HCT116 (cell line): ENCODE results near the gene NME9. TPM values are rescaled to one million over a fixed set of nuclear protein-coding genes. Genes with fewer than 3 reads are reported as not detected.
A peak's percentile ranks its signal among the peaks of the same experiment; 100 is the strongest.

Experiments
- ATAC-seq: fragments of 200-7000 bp; cut with Tn5 transposase; 2 replicates; pipeline ENCODE4 v1.9.1; 2020; ENCODE audit warnings: mild to moderate bottlenecking, moderate library complexity
- BruUV-seq: library from RNA; stranded (reverse); fragments of 400-500 nt; replicated peaks from 2 replicates; lab custom pipeline; 2021; lab: Mats Ljungman, UMichigan
- CTCF ChIA-PET: fragments of 300-600 bp; sonication (Branson Sonifier 250); formaldehyde crosslinking; loops from one replicate; lab custom pipeline; 2021; ENCODE audit warnings: antibody characterized with exemption; lab: Charles Lee
- POLR2A ChIA-PET: fragments of 300-600, 350-600 bp; sonication (Branson Sonifier 250); formaldehyde crosslinking; loops from one replicate; lab custom pipeline; 2021; ENCODE audit warnings: antibody characterized with exemption; lab: Charles Lee
- RAD21 ChIA-PET, 2 experiments: fragments of 300-600 bp; sonication (Branson Sonifier 250); formaldehyde crosslinking; loops; one replicate each; lab custom pipeline; 2023; ENCODE audit warnings: low total read pairs in 2 of 2; ENCODE audit not compliant: uncharacterized antibody in 2 of 2, unreplicated experiment in 2 of 2, low non-redundant PET in 1 of 2; lab: Charles Lee
- DNase-seq: peaks from one replicate; pipeline ENCODE4 v3.0.0-alpha.2; 2010; ENCODE audit warnings: low read depth, low spot score
- H2AFZ ChIP-seq: fragments of 200-600 bp; shearing (Covaris generic), sonication (generic); 2 replicates; pipeline ENCODE4 v1.6.1; 2017; ENCODE audit warnings: low read depth, mixed run types, mixed read lengths, antibody characterized with exemption, low read length; ENCODE audit not compliant: poor library complexity, severe bottlenecking
- H3K27ac ChIP-seq: 2 replicates; pipeline ENCODE4 v1.5.1; 2012; ENCODE audit warnings: low read depth, low read length
- H3K27me3 ChIP-seq: fragments of 200-600 bp; sonication (generic); 2 replicates; pipeline ENCODE4 v1.6.1; 2016; ENCODE audit warnings: mixed run types, low read length, mixed read lengths; ENCODE audit not compliant: insufficient read depth
- H3K36me3 ChIP-seq, 2 experiments: fragments of 200-500 bp in 1 of 2; fragments of 200-600 bp in 1 of 2; sonication (Bioruptor generic) in 1 of 2; sonication (generic) in 1 of 2; 2 replicates each; pipeline versions ENCODE4 v1.5.1 to v1.6.1; 2014 to 2016; ENCODE audit warnings: low read length in 2 of 2, inconsistent platforms in 1 of 2, mixed read lengths in 1 of 2, mixed run types in 1 of 2; ENCODE audit not compliant: insufficient read depth in 2 of 2, control insufficient read depth in 1 of 2
- H3K4me1 ChIP-seq, 2 experiments: fragments of 200-600 bp in 1 of 2; sonication (generic) in 1 of 2; 2 replicates each; pipeline versions ENCODE4 v1.5.1 to v1.6.1; 2012 to 2017; ENCODE audit warnings: low read length in 2 of 2, inconsistent platforms in 1 of 2, mild to moderate bottlenecking in 1 of 2, mixed read lengths in 1 of 2, mixed run types in 1 of 2, moderate library complexity in 1 of 2; ENCODE audit not compliant: insufficient read depth in 2 of 2, control insufficient read depth in 1 of 2
- H3K4me2 ChIP-seq: fragments of 200-600 bp; sonication (generic); 2 replicates; pipeline ENCODE4 v1.6.1; 2017; ENCODE audit warnings: mixed run types, low read length, mixed read lengths
- H3K4me3 ChIP-seq, 2 experiments: fragments of 200-600 bp in 1 of 2; sonication (generic) in 1 of 2; replicated peaks in 1 of 2; 2 replicates each; pipeline ENCODE4 v1.5.1; 2011 to 2016; ENCODE audit warnings: low read length in 2 of 2, control low read depth in 1 of 2, low read depth in 1 of 2, mild to moderate bottlenecking in 1 of 2, mixed read lengths in 1 of 2, mixed run types in 1 of 2
- H3K79me2 ChIP-seq: fragments of 200-600 bp; sonication (generic); 2 replicates; pipeline ENCODE4 v1.6.1; 2017; ENCODE audit warnings: mild to moderate bottlenecking, mixed run types, low read length, moderate library complexity, mixed read lengths; ENCODE audit not compliant: insufficient read depth
- H3K9ac ChIP-seq: fragments of 200-600 bp; sonication (generic); 2 replicates; pipeline ENCODE4 v1.6.1; 2016; ENCODE audit warnings: low read length, mixed read lengths
- H3K9me2 ChIP-seq: fragments of 200-600 bp; sonication (generic), shearing (Covaris generic); 2 replicates; pipeline ENCODE4 v1.6.1; 2017; ENCODE audit warnings: mixed run types, mild to moderate bottlenecking, moderate library complexity; ENCODE audit not compliant: insufficient read depth
- H3K9me3 ChIP-seq, 2 experiments: fragments of 200-500 bp in 1 of 2; fragments of 200-600 bp in 1 of 2; sonication (Bioruptor generic) in 1 of 2; sonication (generic) in 1 of 2; 2 replicates each; pipeline ENCODE4 v1.6.1; 2014 to 2017; ENCODE audit warnings: low read length in 2 of 2, mixed read lengths in 2 of 2, inconsistent platforms in 1 of 2, low read depth in 1 of 2, mild to moderate bottlenecking in 1 of 2, mixed run types in 1 of 2, moderate library complexity in 1 of 2; ENCODE audit not compliant: control insufficient read depth in 1 of 2, insufficient read depth in 1 of 2
- H4K20me1 ChIP-seq: fragments of 200-600 bp; sonication (generic), shearing (Covaris generic); 2 replicates; pipeline ENCODE4 v1.6.1; 2017; ENCODE audit warnings: mixed run types, mild to moderate bottlenecking, moderate library complexity; ENCODE audit not compliant: insufficient read depth
- CBX3 ChIP-seq: IDR thresholded peaks from 2 replicates; pipeline ENCODE4 v1.6.1; 2012; ENCODE audit warnings: low read depth
- EGR1 ChIP-seq: IDR thresholded peaks from 2 replicates; pipeline ENCODE4 v1.6.1; 2012; ENCODE audit warnings: low read depth
- ELF1 ChIP-seq: IDR thresholded peaks from 2 replicates; pipeline ENCODE4 v1.6.1; 2012; ENCODE audit warnings: low read depth, borderline replicate concordance
- EZH2 ChIP-seq: fragments of 200-600 bp; sonication (generic); IDR thresholded peaks from 2 replicates; pipeline ENCODE4 v1.6.1; 2017; ENCODE audit warnings: antibody characterized with exemption, mixed run types
- EZH2phosphoT487 ChIP-seq: fragments of 200-600 bp; IDR thresholded peaks from 2 replicates; pipeline ENCODE4 v1.6.1; 2018; ENCODE audit warnings: antibody characterized with exemption, borderline replicate concordance
- JUND ChIP-seq: IDR thresholded peaks from 2 replicates; pipeline ENCODE4 v1.6.1; 2012
- POLR2AphosphoS5 ChIP-seq: IDR thresholded peaks from 2 replicates; pipeline ENCODE4 v1.6.1; 2011; ENCODE audit warnings: mild to moderate bottlenecking, low read depth, low read length, moderate library complexity
- SIN3A ChIP-seq: IDR thresholded peaks from 2 replicates; pipeline ENCODE4 v1.6.1; 2012; ENCODE audit warnings: low read depth
- SRF ChIP-seq: IDR thresholded peaks from 2 replicates; pipeline ENCODE4 v1.6.1; 2012; ENCODE audit warnings: low read depth
- YY1 ChIP-seq: IDR thresholded peaks from 2 replicates; pipeline ENCODE4 v1.6.1; 2011; ENCODE audit warnings: low read length, low read depth, moderate library complexity, mild to moderate bottlenecking; ENCODE audit not compliant: insufficient replicate concordance; ENCODE audit errors: extremely low read depth
- ZFX ChIP-seq: fragments of 450-650 bp; IDR thresholded peaks from 2 replicates; pipeline ENCODE4 v1.6.1; 2017
- intact Hi-C: fragments of 100-400 bp; cut with micrococcal nuclease; formaldehyde crosslinking; loops from 2 replicates; pipeline ENCODE4 v1.10.0; 2022
- total RNA-seq: library from RNA; stranded (reverse); gene quantifications from one replicate; pipeline ENCODE4 v1.2.1, GENCODE V29; 2021; ENCODE audit not compliant: unreplicated experiment
- TF ChIP-seq, protein P1 (sequence below): IDR thresholded peaks from 2 replicates; pipeline ENCODE4 v1.6.1; 2012
- TF ChIP-seq, protein P2 (sequence below): IDR thresholded peaks from 2 replicates; pipeline ENCODE4 v1.6.1; 2012
- TF ChIP-seq, protein P3 (sequence below): IDR thresholded peaks from 2 replicates; pipeline ENCODE4 v1.6.1; 2011; ENCODE audit warnings: mild to moderate bottlenecking, low read length, moderate library complexity; ENCODE audit not compliant: insufficient replicate concordance; ENCODE audit errors: extremely low read depth
- TF ChIP-seq, protein P4 (sequence below), 3 experiments: fragments of 200-600 bp in 1 of 3; sonication (generic) in 1 of 3; IDR thresholded peaks in 2 of 3; conservative IDR thresholded peaks in 1 of 3; 2 replicates each; pipeline ENCODE4 v1.5.1; 2012 to 2017; ENCODE audit warnings: low read depth in 2 of 3, low read length in 2 of 3, antibody characterized with exemption in 1 of 3, borderline replicate concordance in 1 of 3, control low read depth in 1 of 3, mild to moderate bottlenecking in 1 of 3, mixed read lengths in 1 of 3, mixed run types in 1 of 3, moderate library complexity in 1 of 3; ENCODE audit not compliant: insufficient read depth in 1 of 3

Gene NME9
- total RNA-seq, 1 experiment from 2014 or later = 0.79 TPM

DNA sequence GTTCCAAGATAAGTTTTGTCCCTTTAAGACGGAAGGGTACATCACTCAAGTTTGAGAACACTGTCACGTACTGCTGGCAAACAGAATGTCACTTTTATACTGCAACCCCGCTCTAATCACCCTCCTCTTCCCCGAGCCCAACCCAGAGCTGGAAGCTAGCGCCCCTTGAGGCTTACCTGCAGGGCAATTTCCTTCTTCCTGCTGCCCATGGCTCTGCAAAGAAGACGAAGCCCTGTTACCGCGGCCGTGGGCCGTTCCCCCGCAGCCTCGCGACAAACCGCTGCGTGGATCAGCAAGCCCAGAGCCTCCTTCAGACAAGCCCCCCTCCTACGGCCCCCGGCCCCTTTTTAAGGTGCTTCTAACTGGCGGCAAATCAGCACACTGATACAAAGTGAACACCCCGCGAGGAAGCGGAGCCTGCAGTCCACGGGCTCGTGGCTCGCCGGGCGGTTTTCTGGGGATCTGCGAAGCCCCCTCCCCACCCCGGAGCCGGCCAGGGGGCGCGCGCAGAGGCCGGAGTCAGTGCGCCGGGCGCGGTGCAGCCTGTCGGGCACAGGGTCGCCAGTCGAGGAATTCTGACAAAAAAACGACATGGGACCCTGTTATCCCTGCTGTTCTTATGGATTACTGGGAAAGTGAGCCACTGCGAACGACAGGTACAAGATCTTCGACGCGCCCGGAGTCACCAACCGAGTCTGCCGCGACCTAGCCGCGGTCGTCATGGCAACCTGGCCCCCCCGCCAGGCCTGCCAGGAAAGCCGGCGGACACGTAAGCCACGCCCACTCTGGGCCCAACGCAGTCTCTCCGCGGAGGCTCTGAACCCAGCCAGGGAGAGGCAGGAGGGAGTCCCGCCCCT is at the start of gene NME9 (continued):
- TF ChIP-seq POLR2AphosphoS5 (no peak), YY1 (peak; percentile 36), EZH2 (no peak), CBX3 (peak; percentile 69), EZH2phosphoT487 (no peak)
- TF ChIP-seq, protein P1, sequence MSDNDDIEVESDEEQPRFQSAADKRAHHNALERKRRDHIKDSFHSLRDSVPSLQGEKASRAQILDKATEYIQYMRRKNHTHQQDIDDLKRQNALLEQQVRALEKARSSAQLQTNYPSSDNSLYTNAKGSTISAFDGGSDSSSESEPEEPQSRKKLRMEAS = peak; percentile 73

DNA sequence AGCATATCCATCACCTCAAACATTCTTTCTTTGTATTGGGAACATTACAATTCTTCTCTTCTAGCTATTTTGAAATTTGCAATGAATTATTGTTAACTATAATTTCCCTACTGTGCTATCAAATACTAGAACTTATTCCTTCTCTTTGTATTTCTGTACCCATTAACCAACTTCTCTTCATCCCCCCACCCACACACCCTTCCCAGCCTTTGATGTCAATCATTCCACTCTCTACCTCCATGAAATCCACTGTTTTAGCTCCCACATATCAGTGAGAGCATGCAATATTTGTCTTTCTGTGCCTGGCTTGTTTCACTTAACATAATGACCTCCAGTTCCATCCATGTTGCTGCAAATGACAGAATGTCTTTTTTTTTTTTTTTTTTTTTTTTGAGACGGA is 49.3 kb upstream of the NME9 start:
- H3K36me3 ChIP-seq = no peaks in the 10 kb centered on the region; a peak in 1 of 4 replicates
- H3K4me2 ChIP-seq = no peak overlapping the region
- TF ChIP-seq EGR1 = no peak
- no peak overlapping the region for H3K4me3 ChIP-seq
- CTCF ChIA-PET = no interaction called here
- POLR2A ChIA-PET = no interaction called here
- ATAC-seq (no peak), DNase-seq (no peak)
- RAD21 ChIA-PET = no interaction called here
- H4K20me1 ChIP-seq = no peaks in the 10 kb centered on the region
- no peaks in the 10 kb centered on the region for H3K4me1 ChIP-seq
- no peaks in the 10 kb centered on the region for H3K27me3 ChIP-seq
- H3K9ac ChIP-seq = no peak overlapping the region
- H3K27ac ChIP-seq = no peak overlapping the region
- H2AFZ ChIP-seq = no peak overlapping the region
- no peaks in the 10 kb centered on the region for H3K79me2 ChIP-seq
- no peaks in the 10 kb centered on the region for H3K9me2 ChIP-seq
- no TSS peak for BruUV-seq
- no peaks in the 10 kb centered on the region for H3K9me3 ChIP-seq
- intact Hi-C loops = no loop called here

DNA sequence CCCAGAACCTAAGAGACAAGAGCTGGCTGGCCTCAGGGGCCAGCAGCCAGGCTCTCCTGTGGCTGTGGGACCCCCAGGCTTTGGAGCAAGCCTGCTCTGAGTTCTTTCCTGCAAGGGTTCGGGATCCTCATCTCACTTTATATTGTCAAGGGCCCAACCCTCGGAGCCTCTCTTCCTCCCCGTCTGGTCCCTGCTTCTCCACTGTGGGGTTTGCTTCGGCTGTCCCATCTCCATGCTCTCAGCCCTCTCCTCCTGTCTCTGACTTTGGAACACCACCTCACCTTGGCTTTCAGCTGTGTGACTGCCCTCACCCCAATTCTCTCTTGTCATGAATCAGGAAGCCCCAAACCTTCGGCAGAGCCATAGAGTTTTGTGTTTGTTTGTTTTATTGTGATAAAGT is 48.7 kb upstream of the NME9 start:
- Histone ChIP-seq H3K4me1 (no peaks in the 10 kb centered on the region), H3K9me3 (no peaks in the 10 kb centered on the region), H3K4me3 (no peak overlapping the region), H2AFZ (no peak overlapping the region), H3K27ac (no peak overlapping the region), H3K27me3 (no peaks in the 10 kb centered on the region), H4K20me1 (no peaks in the 10 kb centered on the region), H3K36me3 (no peaks in the 10 kb centered on the region; a peak in 1 of 4 replicates), H3K79me2 (no peaks in the 10 kb centered on the region), H3K9ac (no peak overlapping the region), H3K9me2 (no peaks in the 10 kb centered on the region), H3K4me2 (no peak overlapping the region)
- no TSS peak for BruUV-seq
- RAD21 ChIA-PET = no interaction called here
- ATAC-seq (no peak), DNase-seq (no peak)
- CTCF ChIA-PET = no interaction called here
- POLR2A ChIA-PET = no interaction called here
- intact Hi-C loops = no loop called here
- TF ChIP-seq, protein P2, sequence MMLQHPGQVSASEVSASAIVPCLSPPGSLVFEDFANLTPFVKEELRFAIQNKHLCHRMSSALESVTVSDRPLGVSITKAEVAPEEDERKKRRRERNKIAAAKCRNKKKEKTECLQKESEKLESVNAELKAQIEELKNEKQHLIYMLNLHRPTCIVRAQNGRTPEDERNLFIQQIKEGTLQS = no peak
- TF ChIP-seq, protein P3, sequence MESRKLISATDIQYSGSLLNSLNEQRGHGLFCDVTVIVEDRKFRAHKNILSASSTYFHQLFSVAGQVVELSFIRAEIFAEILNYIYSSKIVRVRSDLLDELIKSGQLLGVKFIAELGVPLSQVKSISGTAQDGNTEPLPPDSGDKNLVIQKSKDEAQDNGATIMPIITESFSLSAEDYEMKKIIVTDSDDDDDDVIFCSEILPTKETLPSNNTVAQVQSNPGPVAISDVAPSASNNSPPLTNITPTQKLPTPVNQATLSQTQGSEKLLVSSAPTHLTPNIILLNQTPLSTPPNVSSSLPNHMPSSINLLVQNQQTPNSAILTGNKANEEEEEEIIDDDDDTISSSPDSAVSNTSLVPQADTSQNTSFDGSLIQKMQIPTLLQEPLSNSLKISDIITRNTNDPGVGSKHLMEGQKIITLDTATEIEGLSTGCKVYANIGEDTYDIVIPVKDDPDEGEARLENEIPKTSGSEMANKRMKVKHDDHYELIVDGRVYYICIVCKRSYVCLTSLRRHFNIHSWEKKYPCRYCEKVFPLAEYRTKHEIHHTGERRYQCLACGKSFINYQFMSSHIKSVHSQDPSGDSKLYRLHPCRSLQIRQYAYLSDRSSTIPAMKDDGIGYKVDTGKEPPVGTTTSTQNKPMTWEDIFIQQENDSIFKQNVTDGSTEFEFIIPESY = no peak
- no peak for TF ChIP-seq ZFX
- TF ChIP-seq SRF = no peak
- TF ChIP-seq JUND = no peak
- no peak for TF ChIP-seq ELF1
- TF ChIP-seq, protein P4, sequence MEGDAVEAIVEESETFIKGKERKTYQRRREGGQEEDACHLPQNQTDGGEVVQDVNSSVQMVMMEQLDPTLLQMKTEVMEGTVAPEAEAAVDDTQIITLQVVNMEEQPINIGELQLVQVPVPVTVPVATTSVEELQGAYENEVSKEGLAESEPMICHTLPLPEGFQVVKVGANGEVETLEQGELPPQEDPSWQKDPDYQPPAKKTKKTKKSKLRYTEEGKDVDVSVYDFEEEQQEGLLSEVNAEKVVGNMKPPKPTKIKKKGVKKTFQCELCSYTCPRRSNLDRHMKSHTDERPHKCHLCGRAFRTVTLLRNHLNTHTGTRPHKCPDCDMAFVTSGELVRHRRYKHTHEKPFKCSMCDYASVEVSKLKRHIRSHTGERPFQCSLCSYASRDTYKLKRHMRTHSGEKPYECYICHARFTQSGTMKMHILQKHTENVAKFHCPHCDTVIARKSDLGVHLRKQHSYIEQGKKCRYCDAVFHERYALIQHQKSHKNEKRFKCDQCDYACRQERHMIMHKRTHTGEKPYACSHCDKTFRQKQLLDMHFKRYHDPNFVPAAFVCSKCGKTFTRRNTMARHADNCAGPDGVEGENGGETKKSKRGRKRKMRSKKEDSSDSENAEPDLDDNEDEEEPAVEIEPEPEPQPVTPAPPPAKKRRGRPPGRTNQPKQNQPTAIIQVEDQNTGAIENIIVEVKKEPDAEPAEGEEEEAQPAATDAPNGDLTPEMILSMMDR (IDR thresholded peaks at IDR 0.05 in 2 of 3, conservative IDR thresholded peaks at IDR 0.05 in 1 of 3; ENCODE audit: borderline replicate concordance in 1 of 3, insufficient read depth in 1 of 3, low read depth in 2 of 3, low read length in 2 of 3) = no peak
- TF ChIP-seq SIN3A = no peak
